BLaER1 (cell line): ENCODE results near the gene GBF1.

Source experiments
- H3K27ac ChIP-seq: shearing (Covaris generic); formaldehyde crosslinking; 2 replicates; pipeline ENCODE4 v1.8.1; 2022
- H3K27me3 ChIP-seq: shearing (Covaris generic); formaldehyde crosslinking; 2 replicates; pipeline ENCODE4 v1.8.1; 2022
- H3K36me3 ChIP-seq: shearing (Covaris generic); formaldehyde crosslinking; 2 replicates; pipeline ENCODE4 v1.8.1; 2022
- H3K4me1 ChIP-seq: shearing (Covaris generic); formaldehyde crosslinking; 2 replicates; pipeline ENCODE4 v1.8.1; 2022
- H3K4me2 ChIP-seq: shearing (Covaris generic); formaldehyde crosslinking; 2 replicates; pipeline ENCODE4 v1.8.1; 2022
- H3K4me3 ChIP-seq: shearing (Covaris generic); formaldehyde crosslinking; 2 replicates; pipeline ENCODE4 v1.8.1; 2022
- H3K9ac ChIP-seq: shearing (Covaris generic); formaldehyde crosslinking; 2 replicates; pipeline ENCODE4 v1.8.1; 2022
- H3K9me3 ChIP-seq: shearing (Covaris generic); formaldehyde crosslinking; 2 replicates; pipeline ENCODE4 v1.8.1; 2022
- H4K20me1 ChIP-seq: shearing (Covaris generic); formaldehyde crosslinking; 2 replicates; pipeline ENCODE4 v1.8.1; 2022
- Cebpa-rat ChIP-seq: shearing (Covaris generic); IDR thresholded peaks from 2 replicates; pipeline ENCODE4 v1.8.1; 2022

Gene GBF1

DNA sequence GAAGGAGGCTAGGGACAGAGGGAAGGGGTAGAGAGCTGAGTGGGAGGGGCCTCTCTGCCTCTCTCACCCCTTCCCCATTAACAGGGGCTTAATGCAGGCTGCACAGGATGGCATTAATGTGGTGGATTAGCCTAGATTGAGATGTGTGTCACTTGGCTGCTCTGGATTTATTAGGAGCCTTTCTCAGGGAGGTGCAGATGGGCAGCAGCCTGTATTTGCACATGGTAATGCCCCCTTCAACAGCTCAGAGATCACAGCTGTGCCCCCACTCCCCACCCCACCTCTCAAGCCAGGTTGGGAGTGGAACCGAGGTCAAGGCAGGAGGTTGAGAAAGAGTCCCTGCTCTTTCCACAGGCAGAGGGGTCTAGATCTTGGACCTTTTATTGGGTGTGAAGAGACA, 11.3 kb upstream of the GBF1 start:
- Histone ChIP-seq H3K9me3 (no peaks in the 10 kb centered on the region), H4K20me1 (peaks cover 17% of the 10 kb centered on the region), H3K4me2 (no peak overlapping the region), H3K9ac (no peak overlapping the region), H3K27ac (no peak overlapping the region), H3K36me3 (no peaks in the 10 kb centered on the region), H3K4me1 (peaks cover 10% of the 10 kb centered on the region), H3K4me3 (no peak overlapping the region), H3K27me3 (peaks cover 40% of the 10 kb centered on the region)
- no peak for TF ChIP-seq Cebpa-rat

DNA sequence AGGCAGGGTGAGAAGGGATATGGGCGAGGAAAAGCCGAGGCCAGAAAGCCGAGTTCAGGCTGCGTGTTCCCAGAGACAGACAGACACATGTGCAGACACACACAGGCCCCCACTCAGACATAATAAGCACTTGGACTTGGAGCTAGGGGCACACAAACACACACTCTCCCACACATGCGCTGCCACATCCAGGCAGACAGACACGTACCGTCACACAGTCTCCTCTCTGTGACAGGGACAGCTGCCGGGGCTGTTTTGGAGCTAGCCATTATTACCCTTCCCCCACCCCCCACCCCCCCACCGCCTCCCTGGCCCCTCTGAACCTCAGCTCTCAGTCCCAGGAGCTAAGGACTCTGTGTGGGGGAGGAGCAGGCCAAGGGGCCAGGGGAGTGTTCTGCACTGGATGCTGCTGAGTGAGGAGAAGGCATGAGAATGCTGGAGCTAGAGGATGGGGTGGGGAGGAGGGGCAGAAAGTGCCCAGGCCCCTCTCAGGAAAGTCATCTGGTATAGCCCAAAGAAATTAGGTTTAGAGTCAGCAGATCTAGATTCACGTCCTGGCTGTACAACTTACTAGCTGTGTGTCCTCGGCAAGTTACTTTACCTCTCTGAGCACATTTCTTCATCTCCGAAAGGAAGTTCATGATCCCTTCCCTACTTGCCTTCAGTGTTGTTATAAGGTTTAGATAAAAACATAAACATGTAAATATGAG, 10.3 kb upstream of the GBF1 start:
- no peak for TF ChIP-seq Cebpa-rat
- no peak overlapping the region for H3K4me3 ChIP-seq
- peaks cover 16% of the 10 kb centered on the region for H4K20me1 ChIP-seq
- H3K9me3 ChIP-seq, result no peaks in the 10 kb centered on the region
- no peaks in the 10 kb centered on the region for H3K36me3 ChIP-seq
- no peak overlapping the region for H3K4me2 ChIP-seq
- H3K27me3 ChIP-seq, result peaks cover 40% of the 10 kb centered on the region
- H3K27ac ChIP-seq, result no peak overlapping the region
- peaks cover 7% of the 10 kb centered on the region for H3K4me1 ChIP-seq
- H3K9ac ChIP-seq, result no peak overlapping the region

DNA sequence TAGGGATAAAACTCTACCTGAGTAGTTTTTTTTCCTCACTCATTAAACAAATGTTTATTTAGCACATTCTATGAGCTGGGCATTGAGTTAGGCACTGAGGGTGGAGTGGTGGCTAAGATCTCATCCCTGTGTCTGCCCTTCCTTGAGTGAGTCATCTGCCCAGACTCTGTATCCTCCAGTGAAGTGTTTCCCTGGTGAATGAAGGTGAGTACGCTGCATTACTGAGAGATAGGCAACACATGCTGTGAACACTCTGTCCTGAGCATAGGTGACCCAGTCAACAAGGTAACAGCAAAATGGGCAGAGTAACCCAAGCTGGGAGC, 9.8 kb upstream of the GBF1 start:
- TF ChIP-seq Cebpa-rat, result no peak
- H3K4me3 ChIP-seq, result no peak overlapping the region
- peaks cover 2% of the 10 kb centered on the region for H3K4me1 ChIP-seq
- H3K27ac ChIP-seq, result no peak overlapping the region
- no peaks in the 10 kb centered on the region for H3K36me3 ChIP-seq
- peaks cover 11% of the 10 kb centered on the region for H4K20me1 ChIP-seq
- no peaks in the 10 kb centered on the region; the same call in 1 of the 2 replicates for H3K9me3 ChIP-seq
- no peak overlapping the region for H3K9ac ChIP-seq
- H3K4me2 ChIP-seq, result no peak overlapping the region
- peaks cover 40% of the 10 kb centered on the region for H3K27me3 ChIP-seq

DNA sequence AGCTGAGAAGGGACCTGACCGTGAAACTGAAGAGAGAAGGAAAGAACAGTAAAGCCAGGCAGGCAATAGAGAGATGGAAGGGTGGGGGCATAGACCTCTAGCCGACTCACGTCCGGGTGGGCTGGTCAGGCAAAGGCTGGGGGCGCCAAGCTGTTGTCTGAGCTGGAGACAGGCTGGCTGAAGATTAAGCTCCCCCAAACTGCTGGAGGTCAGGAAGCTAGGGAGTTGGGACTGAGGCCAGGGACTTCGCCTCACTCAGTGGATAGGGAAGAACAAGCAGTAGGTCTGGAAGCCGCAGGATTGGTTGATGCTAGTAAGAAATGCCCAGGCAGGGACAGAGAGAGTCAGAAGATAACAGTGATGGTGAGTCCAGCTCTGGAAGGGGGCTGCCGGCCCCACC, 9.3 kb upstream of the GBF1 start:
- no peaks in the 10 kb centered on the region; the same call in 1 of the 2 replicates for H3K9me3 ChIP-seq
- H3K27ac ChIP-seq, result no peak overlapping the region
- H4K20me1 ChIP-seq, result peaks cover 6% of the 10 kb centered on the region; the same call in 1 of the 2 replicates
- peaks cover 40% of the 10 kb centered on the region for H3K27me3 ChIP-seq
- H3K9ac ChIP-seq, result no peak overlapping the region
- no peak for TF ChIP-seq Cebpa-rat
- H3K36me3 ChIP-seq, result no peaks in the 10 kb centered on the region
- no peak overlapping the region for H3K4me2 ChIP-seq
- H3K4me3 ChIP-seq, result no peak overlapping the region
- no peaks in the 10 kb centered on the region for H3K4me1 ChIP-seq

DNA sequence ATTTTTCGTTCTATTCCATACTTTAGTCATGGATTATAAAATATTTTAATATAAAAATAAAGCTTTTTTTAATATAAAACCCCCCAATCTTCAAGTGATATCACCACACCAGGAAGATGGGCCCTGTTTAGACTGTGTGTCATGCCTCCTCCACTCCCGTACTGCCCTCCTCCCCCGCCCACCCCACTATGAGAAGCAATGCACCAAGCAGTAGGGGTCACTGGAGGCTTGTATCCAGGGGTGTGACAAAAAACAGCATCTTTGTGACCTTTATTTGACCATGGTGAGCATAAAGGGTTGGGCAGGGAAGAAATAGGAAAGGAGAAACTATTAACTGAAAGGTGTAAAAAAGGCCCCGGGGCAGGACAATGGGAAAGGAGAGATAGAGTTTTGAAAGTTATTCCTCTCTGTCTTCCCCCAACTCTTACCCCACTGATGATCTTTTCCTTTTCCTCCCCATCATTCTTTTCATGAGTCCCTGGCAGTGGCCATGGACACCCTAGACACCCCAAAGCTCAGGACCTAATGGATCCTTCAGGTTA, 7.5 kb upstream of the GBF1 start:
- 0 out of 2 replicates have a peak, but pooled peaks cover 6% of the 10 kb centered on the region for H3K4me1 ChIP-seq
- no peak overlapping the region for H3K9ac ChIP-seq
- no peak overlapping the region for H3K4me2 ChIP-seq
- H3K4me3 ChIP-seq, result no peak overlapping the region
- H3K27ac ChIP-seq, result no peak overlapping the region
- H3K36me3 ChIP-seq, result no peaks in the 10 kb centered on the region
- peaks cover 9% of the 10 kb centered on the region for H3K9me3 ChIP-seq
- peaks cover 40% of the 10 kb centered on the region for H3K27me3 ChIP-seq
- no peaks in the 10 kb centered on the region for H4K20me1 ChIP-seq
- no peak for TF ChIP-seq Cebpa-rat

DNA sequence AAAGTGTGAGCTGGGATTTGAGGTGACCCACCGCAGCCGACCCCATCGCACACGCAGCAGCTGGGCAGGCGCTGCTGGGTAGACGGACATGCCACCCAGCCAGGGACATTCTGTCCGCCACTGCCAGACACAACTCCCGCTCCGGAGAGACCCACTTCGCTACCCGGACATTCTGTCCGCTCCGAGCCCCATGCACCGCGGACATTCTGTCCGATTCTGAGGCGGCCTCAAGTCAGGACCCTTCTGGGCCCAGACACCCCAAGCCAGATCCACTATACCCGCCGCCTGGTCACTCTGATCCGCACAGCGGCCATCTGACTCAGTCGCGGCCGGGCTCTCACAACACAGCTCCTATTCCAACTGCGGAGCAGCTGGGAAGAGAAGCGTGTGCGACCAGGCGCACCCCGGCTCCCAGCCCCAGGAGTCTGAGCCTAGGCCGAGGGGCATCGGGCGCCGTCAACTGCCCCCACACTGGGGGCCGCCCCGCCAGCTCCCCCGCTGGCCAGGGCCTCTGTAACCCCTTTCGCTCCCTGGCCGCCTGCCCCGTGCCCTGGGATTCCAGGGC, 4.8 kb upstream of the GBF1 start:
- Histone ChIP-seq H3K4me1 (peaks cover 12% of the 10 kb centered on the region), H3K9ac (no peak overlapping the region), H3K4me3 (no peak overlapping the region), H3K36me3 (no peaks in the 10 kb centered on the region), H4K20me1 (peaks cover under 1% of the 10 kb centered on the region; the same call in 1 of the 2 replicates), H3K27me3 (peaks cover 44% of the 10 kb centered on the region), H3K27ac (no peak overlapping the region), H3K9me3 (peaks cover 9% of the 10 kb centered on the region), H3K4me2 (no peak overlapping the region)
- no peak for TF ChIP-seq Cebpa-rat

DNA sequence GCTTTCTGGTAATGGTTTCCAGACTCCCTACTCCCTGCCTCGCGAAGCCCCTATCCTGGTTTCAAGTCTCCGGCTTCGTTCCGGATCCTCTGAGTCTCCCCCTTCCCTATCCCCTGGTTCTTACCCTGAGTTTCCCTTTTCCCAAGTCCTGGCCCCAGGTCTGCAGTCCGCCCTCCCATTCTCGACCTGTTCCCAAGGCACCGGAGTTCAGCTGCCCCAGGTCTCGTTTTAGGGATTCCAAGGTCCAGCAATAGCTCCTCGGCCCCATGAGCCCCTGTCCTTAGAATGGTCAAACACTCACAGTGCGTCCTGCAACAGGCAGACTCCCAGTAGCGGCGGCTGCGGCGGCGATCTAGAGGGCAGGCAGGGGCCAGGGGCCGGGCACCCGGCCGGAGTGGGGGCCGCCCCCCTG, 4.3 kb upstream of the GBF1 start:
- H3K9me3 ChIP-seq, result peaks cover 9% of the 10 kb centered on the region
- TF ChIP-seq Cebpa-rat, result no peak
- H3K36me3 ChIP-seq, result no peaks in the 10 kb centered on the region
- peak overlapping the region; percentile 25; the same call in 1 of the 2 replicates for H3K4me3 ChIP-seq
- H3K27ac ChIP-seq, result no peak overlapping the region
- peaks cover 13% of the 10 kb centered on the region for H3K4me1 ChIP-seq
- no peak overlapping the region for H3K9ac ChIP-seq
- peaks cover 44% of the 10 kb centered on the region for H3K27me3 ChIP-seq
- peak overlapping the region; percentile 30; the same call in 1 of the 2 replicates for H3K4me2 ChIP-seq
- H4K20me1 ChIP-seq, result peaks cover 5% of the 10 kb centered on the region

DNA sequence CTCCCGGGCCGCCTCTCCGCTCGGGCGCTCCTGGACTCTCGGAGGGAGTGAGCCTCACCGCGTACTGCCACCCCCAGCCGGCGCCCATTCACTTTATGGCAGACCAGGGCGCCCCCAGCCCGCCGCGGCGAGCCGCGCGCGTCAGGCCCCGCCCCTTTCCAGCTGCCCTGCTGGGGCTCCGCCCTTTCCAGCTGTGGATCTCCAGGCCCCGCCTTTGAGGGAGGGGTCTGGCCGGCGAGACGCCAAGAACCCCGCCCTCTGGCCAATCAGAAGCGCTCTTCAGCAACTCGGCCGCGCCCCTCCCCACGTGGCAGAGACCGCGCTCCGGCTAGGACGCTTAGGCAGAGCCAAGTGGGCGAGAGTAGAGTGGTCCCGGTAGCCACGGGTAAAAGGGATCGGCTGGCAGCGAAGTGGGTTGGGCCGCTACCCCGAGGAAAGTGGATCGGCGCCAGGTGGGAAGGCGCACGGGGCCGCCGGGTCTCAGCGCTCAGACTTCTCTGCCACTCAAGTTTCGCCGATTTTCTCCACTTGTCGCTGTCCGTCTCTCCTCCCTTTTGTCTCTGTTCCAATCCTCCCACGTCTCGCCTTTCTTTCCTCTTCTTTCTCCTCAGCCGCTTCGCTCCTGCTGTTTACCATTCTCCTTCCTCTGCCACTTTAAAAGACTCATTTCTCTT, 3.8 kb upstream of the GBF1 start, which contains the start of gene PITX3:
Gene PITX3, minus strand, starts transcription at position 69 of the 674 bp plus-strand sequence. CDS start 9,432 bp downstream, outside the sequence.
- Histone ChIP-seq H3K9ac (no peak within 1 kb of the TSS), H3K4me2 (peak within 1 kb of the TSS; percentile 30; the same call in 1 of the 2 replicates)
- TF ChIP-seq Cebpa-rat, result no peak

DNA sequence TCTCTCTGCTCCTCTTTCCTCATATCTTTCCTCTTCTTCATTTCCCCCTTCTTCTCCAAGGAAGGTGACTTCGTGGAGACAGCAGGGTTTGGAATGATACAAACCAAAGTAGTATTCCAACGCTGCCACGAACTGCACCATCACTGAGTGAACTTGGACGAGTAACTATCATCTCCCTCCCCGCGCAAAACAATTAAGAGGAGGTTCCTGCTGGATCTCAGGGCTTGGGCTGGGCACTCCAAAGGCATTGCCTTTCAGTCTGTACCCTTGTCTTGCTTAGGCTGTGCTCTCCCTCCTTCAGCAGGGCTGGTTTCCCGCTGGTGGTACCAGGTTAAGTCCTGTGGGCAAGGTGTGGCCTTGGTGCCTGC, 3.2 kb upstream of the GBF1 start:
- H3K9ac ChIP-seq, result no peak overlapping the region
- no peak overlapping the region for H3K4me3 ChIP-seq
- H3K27me3 ChIP-seq, result peaks cover 44% of the 10 kb centered on the region
- TF ChIP-seq Cebpa-rat, result no peak
- H3K27ac ChIP-seq, result no peak overlapping the region
- peaks cover 9% of the 10 kb centered on the region for H3K9me3 ChIP-seq
- H3K4me1 ChIP-seq, result peaks cover 24% of the 10 kb centered on the region
- H4K20me1 ChIP-seq, result peaks cover 16% of the 10 kb centered on the region
- H3K36me3 ChIP-seq, result no peaks in the 10 kb centered on the region
- no peak overlapping the region for H3K4me2 ChIP-seq

More for the DNA sequence above, 3.8 kb upstream of the GBF1 start, which contains the start of gene PITX3:
- Histone ChIP-seq H3K4me3 (peak within 1 kb of the TSS; percentile 25; the same call in 1 of the 2 replicates), H3K27me3 (peaks cover 44% of the 10 kb centered on the region), H3K4me1 (peaks cover 18% of the 10 kb centered on the region), H3K9me3 (peaks cover 9% of the 10 kb centered on the region), H3K36me3 (no peaks in the 10 kb centered on the region), H3K27ac (no peak within 1 kb of the TSS), H4K20me1 (peaks cover 11% of the 10 kb centered on the region)

DNA sequence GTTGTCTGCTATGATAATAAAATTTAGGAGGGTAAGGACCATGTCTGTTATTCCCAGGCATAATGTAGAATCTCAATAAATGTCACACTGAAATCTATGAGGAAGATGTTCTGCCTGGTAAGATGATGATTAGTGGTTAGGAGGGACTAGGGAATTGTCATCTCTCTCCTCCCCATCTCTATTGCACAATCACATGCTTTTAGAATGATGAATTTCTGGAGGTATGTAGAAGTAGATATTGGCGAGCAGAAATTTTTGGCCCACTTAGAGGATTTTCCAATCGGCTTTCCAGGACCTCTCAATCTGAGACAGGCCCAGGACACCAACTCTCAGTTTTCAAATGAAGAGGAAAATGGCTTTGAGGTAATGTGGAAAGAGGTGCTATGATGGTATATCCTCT, 2.0 kb upstream of the GBF1 start:
- H3K4me2 ChIP-seq, result no peak overlapping the region
- peaks cover 44% of the 10 kb centered on the region for H3K27me3 ChIP-seq

More for the DNA sequence above, 2.0 kb upstream of the GBF1 start:
- no peak overlapping the region for H3K9ac ChIP-seq
- peaks cover 2% of the 10 kb centered on the region; the same call in 1 of the 2 replicates for H3K36me3 ChIP-seq
- H3K9me3 ChIP-seq, result peaks cover 9% of the 10 kb centered on the region
- H3K4me1 ChIP-seq, result peaks cover 36% of the 10 kb centered on the region
- H3K4me3 ChIP-seq, result no peak overlapping the region
- peaks cover 28% of the 10 kb centered on the region for H4K20me1 ChIP-seq
- H3K27ac ChIP-seq, result no peak overlapping the region
- TF ChIP-seq Cebpa-rat, result peak; percentile 60; the same call in 1 of the 2 replicates
